Vagina (tissue), 2 donors: ENCODE results near the gene ZFP3.
"Not testable (repeated sequence)": the region's sequence is repeated elsewhere in the genome, so short reads cannot be mapped to it uniquely, and the experiment has no call there.

ENCODE experiments used
- CTCF ChIP-seq, 3 experiments: fragments of 450-650 bp in 2 of 3; fragments of 200-600 bp in 1 of 3; sonication (generic) in 1 of 3; IDR thresholded peaks; one replicate each; pipeline ENCODE4 v1.5.1; 2017 to 2019; ENCODE audit warnings: antibody characterized with exemption in 3 of 3, mild to moderate bottlenecking in 2 of 3, moderate library complexity in 2 of 3
- POLR2A ChIP-seq, 2 donors: fragments of 450-650 bp; IDR thresholded peaks; one replicate each; pipeline ENCODE4 v1.6.1; 2017; ENCODE audit warnings: antibody characterized with exemption in 2 of 2, mild to moderate bottlenecking in 2 of 2, moderate library complexity in 2 of 2
- POLR2AphosphoS5 ChIP-seq, 2 donors: sonication (generic); formaldehyde crosslinking; IDR thresholded peaks; one replicate each; pipeline ENCODE4 v1.9.0; 2017; ENCODE audit warnings: antibody characterized with exemption in 2 of 2, mild to moderate bottlenecking in 2 of 2, low read depth in 1 of 2; ENCODE audit not compliant: insufficient read depth in 1 of 2

DNA sequence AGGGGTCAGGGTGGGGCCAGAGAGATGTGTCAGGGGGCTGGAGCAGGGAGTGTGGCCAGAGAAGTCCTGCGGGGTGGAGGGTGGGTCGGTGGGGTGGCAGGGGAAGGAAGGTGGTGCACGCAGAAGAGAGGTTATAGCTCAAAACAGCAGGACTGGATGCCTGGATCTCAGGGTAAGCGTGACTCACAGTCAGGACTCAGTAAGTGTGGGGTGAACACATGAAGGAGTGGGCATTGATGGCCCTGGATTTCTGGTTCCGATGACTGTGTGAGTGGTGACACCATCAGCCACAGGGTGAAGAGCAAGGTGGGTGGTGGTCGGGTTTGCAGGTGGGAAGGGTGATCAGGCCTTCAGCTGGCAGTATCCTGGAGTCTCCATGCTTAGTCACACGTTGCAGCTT is 43.8 kb downstream of the ZFP3 start:
- not testable (repeated sequence) for TF ChIP-seq CTCF (IDR thresholded peaks at IDR 0.05); POLR2A (IDR thresholded peaks at IDR 0.05); POLR2AphosphoS5 (IDR thresholded peaks at IDR 0.05; ENCODE audit: insufficient read depth in 1 of 2, low read depth in 1 of 2)
